ENCODE results near the gene FAF1.

- TF ChIP-seq CTCF (IDR thresholded peaks at IDR 0.05; ENCODE audit: insufficient read depth, low read length, poor library complexity, severe bottlenecking) (no peak), EZH2phosphoT487 (conservative IDR thresholded peaks at IDR 0.05; ENCODE audit: low read length) (no peak)
These were observed 107.2 kb downstream of the FAF1 start for GRCh38 chr1:50852889-50853288.
